Measurements from ENCODE around the gene NAA10. TPM values are rescaled to one million over a fixed set of nuclear protein-coding genes. Genes with fewer than 3 reads are reported as not detected.

The NAA10 gene
- total RNA-seq, 4 donors from 2014 or later, result 58.7 to 89.3 (median 69.7) TPM

DNA sequence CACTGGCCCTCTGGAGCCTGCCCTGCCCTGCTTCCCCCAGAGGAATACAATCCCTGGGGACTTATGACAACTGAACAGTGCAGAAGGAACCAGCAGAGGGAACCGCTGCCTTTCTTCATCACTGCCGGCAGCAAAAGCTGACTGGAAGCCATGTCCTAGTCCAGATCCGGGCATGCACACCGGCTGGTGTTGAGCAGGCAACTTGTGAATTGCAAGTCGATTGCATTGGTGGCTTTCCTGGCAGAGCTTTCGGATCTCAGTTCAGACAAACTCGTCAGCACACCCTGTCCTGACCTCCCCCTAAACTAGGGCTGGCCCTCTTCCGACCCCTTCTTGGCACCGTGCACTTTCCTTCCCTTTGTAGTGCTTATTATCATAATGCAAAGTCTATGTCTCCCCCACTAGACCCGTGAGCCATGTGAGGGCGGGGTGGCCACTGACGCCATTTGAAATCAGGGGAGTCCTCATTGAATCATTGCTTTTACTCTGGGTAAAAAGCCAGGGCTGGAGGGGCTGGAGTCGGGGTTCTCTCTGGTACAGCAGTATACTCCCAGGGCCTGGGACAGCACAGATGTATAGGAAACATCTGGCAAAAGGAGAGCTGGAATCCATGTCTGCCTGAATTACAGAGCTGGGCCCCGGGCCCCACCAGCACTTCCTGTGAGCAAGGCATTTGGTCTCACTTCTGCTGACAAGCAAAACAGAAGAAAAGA is 10.5 kb downstream of the NAA10 start:
- 48 to 60% methylated on average over 1 to 14 of the region's 14 CpGs for WGBS, 2 donors
- Histone ChIP-seq H3K27ac (no peak overlapping the region), H3K4me3 (replicated peaks in 1 of 3) (no peak overlapping the region), H3K4me1 (peaks cover 4 to 20% of the 10 kb centered on the region in 2 donors), H3K9me3 (no peaks in the 10 kb centered on the region), H3K36me3 (no peaks in the 10 kb centered on the region), H3K27me3 (no peaks in the 10 kb centered on the region)
- TF ChIP-seq, protein P1, sequence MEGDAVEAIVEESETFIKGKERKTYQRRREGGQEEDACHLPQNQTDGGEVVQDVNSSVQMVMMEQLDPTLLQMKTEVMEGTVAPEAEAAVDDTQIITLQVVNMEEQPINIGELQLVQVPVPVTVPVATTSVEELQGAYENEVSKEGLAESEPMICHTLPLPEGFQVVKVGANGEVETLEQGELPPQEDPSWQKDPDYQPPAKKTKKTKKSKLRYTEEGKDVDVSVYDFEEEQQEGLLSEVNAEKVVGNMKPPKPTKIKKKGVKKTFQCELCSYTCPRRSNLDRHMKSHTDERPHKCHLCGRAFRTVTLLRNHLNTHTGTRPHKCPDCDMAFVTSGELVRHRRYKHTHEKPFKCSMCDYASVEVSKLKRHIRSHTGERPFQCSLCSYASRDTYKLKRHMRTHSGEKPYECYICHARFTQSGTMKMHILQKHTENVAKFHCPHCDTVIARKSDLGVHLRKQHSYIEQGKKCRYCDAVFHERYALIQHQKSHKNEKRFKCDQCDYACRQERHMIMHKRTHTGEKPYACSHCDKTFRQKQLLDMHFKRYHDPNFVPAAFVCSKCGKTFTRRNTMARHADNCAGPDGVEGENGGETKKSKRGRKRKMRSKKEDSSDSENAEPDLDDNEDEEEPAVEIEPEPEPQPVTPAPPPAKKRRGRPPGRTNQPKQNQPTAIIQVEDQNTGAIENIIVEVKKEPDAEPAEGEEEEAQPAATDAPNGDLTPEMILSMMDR (IDR thresholded peaks at IDR 0.05), result no peak
- no peak for TF ChIP-seq POLR2A (IDR thresholded peaks at IDR 0.05)
- no peak for DNase-seq
- intact Hi-C loops (cut with DNase I), result no loop called here

DNA sequence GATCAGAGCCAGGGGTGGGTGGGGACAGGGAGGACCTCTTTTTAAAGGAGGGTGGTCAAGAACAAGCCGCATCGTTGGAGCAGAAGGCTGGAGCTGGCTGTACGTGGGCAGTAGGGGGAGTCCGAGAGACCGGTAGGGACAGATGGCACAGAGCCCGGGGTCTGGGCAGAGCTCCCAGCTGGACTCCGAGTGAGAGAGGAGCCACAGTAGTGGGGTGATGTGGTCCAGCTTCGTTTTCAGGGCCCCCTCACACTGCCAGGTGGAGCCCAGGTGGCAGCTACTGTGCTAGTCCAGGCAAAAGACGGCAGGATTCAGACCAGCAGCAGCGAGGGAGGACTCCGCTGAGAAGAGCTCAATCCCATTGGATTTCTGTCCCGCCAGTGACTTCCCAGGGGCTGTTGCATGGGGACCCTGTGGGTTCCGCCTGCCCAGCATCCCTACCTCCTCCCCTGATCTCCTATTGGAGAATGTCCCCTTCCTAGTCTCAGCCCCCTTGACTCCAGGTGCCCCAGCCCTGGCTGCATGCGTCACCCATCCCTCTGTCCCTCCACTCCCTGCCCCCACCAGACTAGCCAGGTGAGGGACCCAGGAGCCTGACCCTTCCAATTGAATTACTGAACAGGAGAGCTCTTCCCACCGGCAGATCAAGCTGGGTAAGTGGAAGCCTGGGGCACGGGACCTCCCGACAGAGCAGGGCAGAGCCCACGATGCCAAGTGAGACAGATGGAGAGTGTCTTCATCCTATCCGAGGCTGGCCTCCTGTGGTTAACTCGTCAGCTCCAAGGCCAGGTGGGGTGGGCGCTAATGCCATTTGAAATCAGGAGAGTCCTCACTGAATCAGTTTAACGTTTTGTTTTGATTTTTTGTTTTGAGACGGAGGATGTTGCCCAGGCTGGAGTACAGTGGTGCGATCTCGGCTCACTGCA is 11.6 kb downstream of the NAA10 start:
- no peak overlapping the region for H3K4me3 ChIP-seq (replicated peaks in 1 of 3)
- no peaks in the 10 kb centered on the region for H3K9me3 ChIP-seq
- peaks cover 4 to 13% of the 10 kb centered on the region in 2 donors for H3K4me1 ChIP-seq
- H3K27me3 ChIP-seq, result no peaks in the 10 kb centered on the region
- 56 to 57% methylated on average over 9 to 21 of the region's 25 CpGs for WGBS, 2 donors
- H3K27ac ChIP-seq, result no peak overlapping the region
- peak; percentile 83 to 87 for DNase-seq
- H3K36me3 ChIP-seq, result no peaks in the 10 kb centered on the region
- no peak for TF ChIP-seq POLR2A (IDR thresholded peaks at IDR 0.05)
- TF ChIP-seq, protein P1 (IDR thresholded peaks at IDR 0.05), result peak in 5 of 6 experiments; percentile 16 to 57 (median 41)
- intact Hi-C loops (cut with DNase I), result no loop called here

GRCh38 chrX:153921511-153922446 is 13.1 kb downstream of the NAA10 start:
- Histone ChIP-seq H3K36me3 (no peaks in the 10 kb centered on the region), H3K9me3 (no peaks in the 10 kb centered on the region), H3K4me1 (peaks cover 0 to 6% of the 10 kb centered on the region in 2 donors), H3K4me3 (replicated peaks in 1 of 3) (no peak overlapping the region), H3K27me3 (no peaks in the 10 kb centered on the region), H3K27ac (no peak overlapping the region)
- no peak for DNase-seq
- TF ChIP-seq, protein P1 (IDR thresholded peaks at IDR 0.05), result no peak
- no peak for TF ChIP-seq POLR2A (IDR thresholded peaks at IDR 0.05)
- intact Hi-C loops (cut with DNase I), result no loop called here
- WGBS, 2 donors, result 40% methylated on average over 1 of the region's 40 CpGs; no CpG with 5 or more reads in 1 of the 2 donors

DNA sequence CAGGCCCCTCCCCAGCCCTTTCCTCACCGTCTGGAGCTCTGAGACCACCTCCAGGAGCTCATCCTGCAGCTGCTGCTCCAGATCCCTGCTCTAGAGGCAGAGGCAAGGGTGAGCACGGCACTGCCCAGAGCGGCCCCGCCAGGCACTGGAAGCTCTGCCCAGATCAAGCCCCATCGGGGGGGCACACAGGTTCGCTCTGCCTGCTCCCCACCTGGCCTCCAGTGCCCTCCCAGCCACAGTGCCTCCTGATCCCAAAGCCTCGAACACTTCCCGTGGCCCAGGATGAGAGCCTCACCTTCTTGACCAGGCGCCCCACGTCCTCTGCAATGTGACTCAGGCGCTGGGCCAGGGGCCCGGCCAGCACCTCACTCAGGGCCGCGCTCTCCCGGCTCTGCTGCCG is 13.8 kb downstream of the NAA10 start:
- H3K27me3 ChIP-seq, result no peaks in the 10 kb centered on the region
- TF ChIP-seq POLR2A (IDR thresholded peaks at IDR 0.05), result no peak
- TF ChIP-seq, protein P1 (IDR thresholded peaks at IDR 0.05), result no peak
- H3K4me3 ChIP-seq (replicated peaks in 1 of 3), result no peak overlapping the region
- intact Hi-C loops (cut with DNase I), result no loop called here
- H3K4me1 ChIP-seq, result no peaks in the 10 kb centered on the region
- no peak for DNase-seq
- H3K36me3 ChIP-seq, result no peaks in the 10 kb centered on the region
- H3K9me3 ChIP-seq, result no peaks in the 10 kb centered on the region
- H3K27ac ChIP-seq, result no peak overlapping the region
- WGBS, 2 donors, result no CpG with 5 or more reads among the region's 16 CpGs

Data from thyroid gland (tissue), 4 donors.